ENCODE measurements around the gene CHADL.

CHADL gene

GRCh38 chr22:41222846-41223507 is 17.8 kb downstream of the CHADL start:
- Histone ChIP-seq H3K27ac (ENCODE audit: extremely low read depth, low read depth, low read length) (no peak overlapping the region), H3K36me3 (ENCODE audit: control insufficient read depth in 2 of 2, insufficient read depth in 1 of 2, low read length in 2 of 2) (peaks cover 36 to 90% of the 10 kb centered on the region in 2 experiments), H3K4me3 (ENCODE audit: low read depth, low read length) (no peak overlapping the region), H3K9me3 (ENCODE audit: control insufficient read depth, insufficient read depth, low read depth, low read length) (no peaks in the 10 kb centered on the region), H3K4me1 (ENCODE audit: control insufficient read depth, insufficient read depth, low read length) (no peaks in the 10 kb centered on the region)
- TF ChIP-seq WT1 (tag by site-specific recombination; IDR thresholded peaks at IDR 0.05) (no peak), ZNF776 (tag by site-specific recombination; IDR thresholded peaks at IDR 0.05; ENCODE audit: borderline replicate concordance) (no peak), ZNF140 (tag by site-specific recombination; IDR thresholded peaks at IDR 0.05) (no peak), ZBTB7A (tag by site-specific recombination; IDR thresholded peaks at IDR 0.05; ENCODE audit: low read depth) (no peak), ZNF843 (tag by site-specific recombination; IDR thresholded peaks at IDR 0.05) (no peak), ZBTB20 (tag by site-specific recombination; IDR thresholded peaks at IDR 0.05) (no peak), ZNF114 (tag by site-specific recombination; IDR thresholded peaks at IDR 0.05) (no peak), ZSCAN30 (tag by site-specific recombination; IDR thresholded peaks at IDR 0.05) (no peak)
- POLR2A ChIA-PET = no interaction called here
- CTCF ChIA-PET = interaction anchor here (0.6 to 1.6 kb wide), 2 partner anchors 15 to 300 kb away, joined by 3 to 5 read pairs; no protein-coding TSS in a partner anchor

- Histone ChIP-seq H3K9me3 (ENCODE audit: control insufficient read depth, insufficient read depth, low read depth, low read length) (no peaks in the 10 kb centered on the region), H3K4me1 (ENCODE audit: control insufficient read depth, insufficient read depth, low read length) (no peaks in the 10 kb centered on the region), H3K36me3 (ENCODE audit: control insufficient read depth in 2 of 2, insufficient read depth in 1 of 2, low read length in 2 of 2) (peaks cover 50 to 87% of the 10 kb centered on the region in 2 experiments), H3K4me3 (ENCODE audit: low read depth, low read length) (no peak overlapping the region), H3K27ac (ENCODE audit: extremely low read depth, low read depth, low read length) (peak overlapping the region; percentile 46; the same call in 1 of the 2 replicates)
- POLR2A ChIA-PET = no interaction called here
- CTCF ChIA-PET = interaction anchor here (1.7 kb wide), 1 partner anchor 20 kb away, joined by 6 read pairs; no protein-coding TSS in a partner anchor
- TF ChIP-seq ZNF155 (tag by site-specific recombination; IDR thresholded peaks at IDR 0.05) (no peak), WT1 (tag by site-specific recombination; IDR thresholded peaks at IDR 0.05) (peak; percentile 25; the same call in 1 of the 2 replicates), ZNF138 (tag by site-specific recombination; IDR thresholded peaks at IDR 0.05; ENCODE audit: borderline replicate concordance) (no peak), ZNF146 (tag by site-specific recombination; IDR thresholded peaks at IDR 0.05) (no peak), ZBTB21 (tag by site-specific recombination; IDR thresholded peaks at IDR 0.05) (no peak), PRDM10 (tag by site-specific recombination; IDR thresholded peaks at IDR 0.05) (peak; percentile 55), PATZ1 (tag by site-specific recombination; IDR thresholded peaks at IDR 0.05) (peak; percentile 26; the same call in 1 of the 2 replicates), ZNF174 (tag by site-specific recombination; IDR thresholded peaks at IDR 0.05) (no peak), ZEB2 (tag by site-specific recombination; IDR thresholded peaks at IDR 0.05) (0 out of 2 replicates have a peak, but pooled peaks have one; percentile 32), TRIM28 (IDR thresholded peaks at IDR 0.05; ENCODE audit: borderline replicate concordance, low read length) (peak; percentile 11; the same call in 1 of the 2 replicates), ZNF23 (tag by site-specific recombination; IDR thresholded peaks at IDR 0.05; ENCODE audit: borderline replicate concordance) (no peak), PRDM1 (tag by site-specific recombination; IDR thresholded peaks at IDR 0.05) (no peak), ZNF362 (tag by site-specific recombination; IDR thresholded peaks at IDR 0.05) (no peak), ZBTB26 (tag by site-specific recombination; optimal IDR thresholded peaks at IDR 0.05) (no peak), ZFP41 (tag by site-specific recombination; IDR thresholded peaks at IDR 0.05; ENCODE audit: borderline replicate concordance) (no peak), ZBTB7A (tag by site-specific recombination; IDR thresholded peaks at IDR 0.05; ENCODE audit: low read depth) (no peak), ZNF302 (tag by site-specific recombination; IDR thresholded peaks at IDR 0.05; ENCODE audit: low read depth) (no peak), ZNF785 (tag by site-specific recombination; IDR thresholded peaks at IDR 0.05) (no peak), RBAK (tag by site-specific recombination; IDR thresholded peaks at IDR 0.05) (no peak), ZBTB17 (tag by site-specific recombination; IDR thresholded peaks at IDR 0.05) (0 out of 2 replicates have a peak, but pooled peaks have one; percentile 30), ZNF350 (tag by site-specific recombination; IDR thresholded peaks at IDR 0.05) (no peak)
These were observed 23.1 kb downstream of the CHADL start for GRCh38 chr22:41217553-41218157.

All from HEK293 (cell line).